Measurements from ENCODE around the gene LCMT1. TPM values are rescaled to one million over a fixed set of nuclear protein-coding genes. Genes with fewer than 3 reads are reported as not detected.

Gene LCMT1
- total RNA-seq, 2 experiments from 2014 or later = 34.7 to 35.3 TPM

GRCh38 chr16:25217921-25218320 lies 106.4 kb downstream of the LCMT1 start:
- H3K4me3 Mint-ChIP-seq = no peak overlapping the region
- no peaks in the 10 kb centered on the region for H3K27me3 Mint-ChIP-seq (ENCODE audit: low read depth)
- no peaks in the 10 kb centered on the region for H3K9me3 Mint-ChIP-seq
- no peaks in the 10 kb centered on the region for H3K36me3 Mint-ChIP-seq (ENCODE audit: low read depth)
- no peak for DNase-seq
- CTCF ChIA-PET = no interaction called here
- H3K27ac Mint-ChIP-seq = no peak overlapping the region
- H3K4me1 Mint-ChIP-seq (ENCODE audit: low read depth) = no peaks in the 10 kb centered on the region
- intact Hi-C loops (cut with micrococcal nuclease) = no loop called here

- no peak for DNase-seq
Measured at GRCh38 chr16:25219070-25219737, 107.7 kb downstream of the LCMT1 start.

GRCh38 chr16:25222959-25223358 lies 111.4 kb downstream of the LCMT1 start:
- no peaks in the 10 kb centered on the region for H3K4me1 Mint-ChIP-seq (ENCODE audit: low read depth)
- CTCF ChIA-PET = interaction anchor here (0.6 to 5.9 kb wide), 5 partner anchors 8 to 119 kb away, joined by 3 to 68 read pairs (median 6); no protein-coding TSS in a partner anchor
- intact Hi-C loops (cut with micrococcal nuclease) = loop anchor here (10.0 kb wide), 1 partner anchor 708 kb away; no protein-coding TSS in a partner anchor

More at GRCh38 chr16:25219070-25219737, 107.7 kb downstream of the LCMT1 start:
- Mint-ChIP-seq H3K4me3 (no peak overlapping the region), H3K27ac (no peak overlapping the region), H3K36me3 (ENCODE audit: low read depth) (no peaks in the 10 kb centered on the region), H3K9me3 (no peaks in the 10 kb centered on the region), H3K27me3 (ENCODE audit: low read depth) (no peaks in the 10 kb centered on the region), H3K4me1 (ENCODE audit: low read depth) (no peaks in the 10 kb centered on the region)
- intact Hi-C loops (cut with micrococcal nuclease) = no loop called here
- CTCF ChIA-PET = interaction anchor here (1.7 kb wide), 1 partner anchor 14 kb away, joined by 5 read pairs; no protein-coding TSS in a partner anchor

GRCh38 chr16:25223964-25224363 lies 112.4 kb downstream of the LCMT1 start:
- intact Hi-C loops (cut with micrococcal nuclease) = loop anchor here (10.0 kb wide), 1 partner anchor 709 kb away; no protein-coding TSS in a partner anchor
- Mint-ChIP-seq H3K27me3 (ENCODE audit: low read depth) (no peaks in the 10 kb centered on the region), H3K36me3 (ENCODE audit: low read depth) (no peaks in the 10 kb centered on the region), H3K27ac (no peak overlapping the region), H3K4me3 (no peak overlapping the region), H3K4me1 (ENCODE audit: low read depth) (no peaks in the 10 kb centered on the region), H3K9me3 (no peaks in the 10 kb centered on the region)
- no peak for DNase-seq
- CTCF ChIA-PET = interaction anchor here (0.7 to 5.9 kb wide), 5 partner anchors 10 to 114 kb away, joined by 3 to 68 read pairs (median 8); partner anchors contain the start of gene LCMT1

More at GRCh38 chr16:25222959-25223358, 111.4 kb downstream of the LCMT1 start:
- Mint-ChIP-seq H3K9me3 (no peaks in the 10 kb centered on the region), H3K4me3 (no peak overlapping the region), H3K27ac (no peak overlapping the region), H3K36me3 (ENCODE audit: low read depth) (no peaks in the 10 kb centered on the region), H3K27me3 (ENCODE audit: low read depth) (no peaks in the 10 kb centered on the region)
- DNase-seq = no peak

GRCh38 chr16:25224731-25225319 lies 113.3 kb downstream of the LCMT1 start:
- intact Hi-C loops (cut with micrococcal nuclease) = loop anchor here (1.0 to 10.0 kb wide), 3 partner anchors 98 to 710 kb away; no protein-coding TSS in a partner anchor
- H3K4me3 Mint-ChIP-seq = no peak overlapping the region
- H3K27ac Mint-ChIP-seq = no peak overlapping the region
- H3K36me3 Mint-ChIP-seq (ENCODE audit: low read depth) = no peaks in the 10 kb centered on the region
- CTCF ChIA-PET = interaction anchor here (0.6 to 5.9 kb wide), 45 partner anchors 11 to 1784 kb away, joined by 3 to 68 read pairs (median 4); partner anchors contain the start of gene LCMT1
- no peak for DNase-seq
- no peaks in the 10 kb centered on the region for H3K4me1 Mint-ChIP-seq (ENCODE audit: low read depth)
- H3K9me3 Mint-ChIP-seq = no peaks in the 10 kb centered on the region
- H3K27me3 Mint-ChIP-seq (ENCODE audit: low read depth) = no peaks in the 10 kb centered on the region

Other genes with a start within 250 kb of the LCMT1 start
- gene ARHGAP17, start 96.4 kb upstream of the LCMT1 start, total RNA-seq = 10 to 100 TPM; 48.6 to 49.2 TPM
- gene AQP8, start 105.2 kb downstream of the LCMT1 start, total RNA-seq = not detected
- 1 to 10 TPM; 4.5 to 5.0 TPM for gene ZKSCAN2, start 146.1 kb downstream of the LCMT1 start, total RNA-seq